A673 (cell line): ENCODE results near the gene SOD3. TPM values are rescaled to one million over a fixed set of nuclear protein-coding genes. Genes with fewer than 3 reads are reported as not detected.

Experiments used
- BruUV-seq: library from RNA; stranded (reverse); fragments of 400-500 nt; replicated peaks from 2 replicates; lab custom pipeline; 2021; lab: Mats Ljungman, UMichigan
- CTCF ChIA-PET: fragments of 300-600 bp; sonication (Branson Sonifier 250); formaldehyde crosslinking; loops from one replicate; lab custom pipeline; 2022; ENCODE audit warnings: antibody characterized with exemption; lab: Charles Lee
- POLR2A ChIA-PET: fragments of 300-600 bp; sonication (Branson Sonifier 250); formaldehyde crosslinking; loops from one replicate; lab custom pipeline; 2022; ENCODE audit warnings: antibody characterized with exemption; ENCODE audit not compliant: low non-redundant PET; lab: Charles Lee
- DNase-seq: peaks from one replicate; pipeline ENCODE4 v3.0.0-alpha.2; 2015; ENCODE audit warnings: low spot score
- H3K27ac ChIP-seq: fragments of 200-600 bp; sonication (generic); 2 replicates; pipeline ENCODE4 v1.5.1; 2016; ENCODE audit warnings: mixed run types, low read depth, mild to moderate bottlenecking, mixed read lengths, antibody characterized with exemption, low read length; ENCODE audit not compliant: poor library complexity, severe bottlenecking
- H3K27me3 ChIP-seq: fragments of 200-600 bp; sonication (generic); replicated peaks from 2 replicates; pipeline ENCODE4 v1.6.1; 2017; ENCODE audit warnings: mixed run types, low read depth, mild to moderate bottlenecking, mixed read lengths, antibody characterized with exemption, low read length; ENCODE audit not compliant: insufficient read depth, poor library complexity
- H3K36me3 ChIP-seq: fragments of 200-600 bp; sonication (generic); 2 replicates; pipeline ENCODE4 v1.6.1; 2016; ENCODE audit warnings: mixed run types, mild to moderate bottlenecking, mixed read lengths, antibody characterized with exemption, low read length; ENCODE audit not compliant: insufficient read depth, poor library complexity, severe bottlenecking
- H3K4me1 ChIP-seq: fragments of 200-600 bp; sonication (generic); 2 replicates; pipeline ENCODE4 v1.6.1; 2017; ENCODE audit warnings: mixed run types, mild to moderate bottlenecking, mixed read lengths, antibody characterized with exemption, low read length; ENCODE audit not compliant: insufficient read depth, poor library complexity, severe bottlenecking
- H3K4me3 ChIP-seq: fragments of 200-600 bp; sonication (generic); 2 replicates; pipeline ENCODE4 v1.5.1; 2016; ENCODE audit warnings: low read depth, mixed run types, mild to moderate bottlenecking, mixed read lengths, low read length; ENCODE audit not compliant: poor library complexity, severe bottlenecking
- H3K9me3 ChIP-seq: fragments of 200-600 bp; sonication (generic); 2 replicates; pipeline ENCODE4 v1.6.1; 2016; ENCODE audit warnings: mixed run types, low read depth, mild to moderate bottlenecking, mixed read lengths, antibody characterized with exemption, low read length; ENCODE audit not compliant: poor library complexity, severe bottlenecking
- CTCF ChIP-seq: fragments of 300-800, 200-600 bp; sonication (generic); conservative IDR thresholded peaks from 2 replicates; pipeline ENCODE4 v1.5.1; 2017; ENCODE audit warnings: low read depth, mild to moderate bottlenecking, antibody characterized with exemption, low read length, moderate library complexity, mixed read lengths
- EZH2 ChIP-seq: fragments of 200-600 bp; sonication (generic); IDR thresholded peaks from 2 replicates; pipeline ENCODE4 v1.6.1; 2017; ENCODE audit warnings: borderline replicate concordance, low read depth, mild to moderate bottlenecking, mixed read lengths, antibody characterized with exemption, low read length; ENCODE audit not compliant: poor library complexity, severe bottlenecking
- intact Hi-C: fragments of 100-400 bp; cut with micrococcal nuclease; formaldehyde crosslinking; loops from one replicate; pipeline ENCODE4 v1.10.0; 2022; ENCODE audit not compliant: unreplicated experiment
- total RNA-seq: library from RNA; stranded (reverse); gene quantifications from 2 replicates; pipeline ENCODE4 v1.2.3, GENCODE V29; 2021

SOD3 gene
- total RNA-seq, 1 experiment from 2014 or later, result not detected

GRCh38 chr4:24840362-24840761 lies 45.0 kb downstream of the SOD3 start:
- ChIA-PET CTCF (no interaction called here), POLR2A (no interaction called here)
- H3K36me3 ChIP-seq, result no peaks in the 10 kb centered on the region
- H3K27me3 ChIP-seq, result no peaks in the 10 kb centered on the region
- no peak for TF ChIP-seq CTCF
- no peak for TF ChIP-seq EZH2
- H3K9me3 ChIP-seq, result no peaks in the 10 kb centered on the region
- intact Hi-C loops, result no loop called here
- no TSS peak for BruUV-seq
- H3K27ac ChIP-seq, result no peak overlapping the region
- no peak overlapping the region for H3K4me3 ChIP-seq
- H3K4me1 ChIP-seq, result no peaks in the 10 kb centered on the region
- DNase-seq, result no peak

- intact Hi-C loops, result no loop called here
- TF ChIP-seq CTCF (no peak), EZH2 (no peak)
- BruUV-seq, result no TSS peak
- no peak for DNase-seq
- Histone ChIP-seq H3K4me1 (no peaks in the 10 kb centered on the region), H3K9me3 (no peaks in the 10 kb centered on the region), H3K4me3 (no peak overlapping the region), H3K27me3 (no peaks in the 10 kb centered on the region), H3K36me3 (no peaks in the 10 kb centered on the region), H3K27ac (no peak overlapping the region)
- ChIA-PET POLR2A (no interaction called here), CTCF (no interaction called here)
Observed at GRCh38 chr4:24840826-24841543, 45.6 kb downstream of the SOD3 start.

GRCh38 chr4:24842356-24842755 lies 47.0 kb downstream of the SOD3 start:
- no peaks in the 10 kb centered on the region for H3K9me3 ChIP-seq
- no peaks in the 10 kb centered on the region for H3K36me3 ChIP-seq
- TF ChIP-seq CTCF (no peak), EZH2 (no peak)
- DNase-seq, result no peak
- POLR2A ChIA-PET, result no interaction called here
- intact Hi-C loops, result no loop called here
- H3K4me3 ChIP-seq, result no peak overlapping the region
- no peaks in the 10 kb centered on the region for H3K27me3 ChIP-seq
- CTCF ChIA-PET, result no interaction called here
- H3K4me1 ChIP-seq, result no peaks in the 10 kb centered on the region
- H3K27ac ChIP-seq, result no peak overlapping the region
- no TSS peak for BruUV-seq
